Measurements from ENCODE around the gene CEACAM4.
"Not testable (repeated sequence)": the region's sequence is repeated elsewhere in the genome, so short reads cannot be mapped to it uniquely, and the experiment has no call there.

The CEACAM4 gene

DNA sequence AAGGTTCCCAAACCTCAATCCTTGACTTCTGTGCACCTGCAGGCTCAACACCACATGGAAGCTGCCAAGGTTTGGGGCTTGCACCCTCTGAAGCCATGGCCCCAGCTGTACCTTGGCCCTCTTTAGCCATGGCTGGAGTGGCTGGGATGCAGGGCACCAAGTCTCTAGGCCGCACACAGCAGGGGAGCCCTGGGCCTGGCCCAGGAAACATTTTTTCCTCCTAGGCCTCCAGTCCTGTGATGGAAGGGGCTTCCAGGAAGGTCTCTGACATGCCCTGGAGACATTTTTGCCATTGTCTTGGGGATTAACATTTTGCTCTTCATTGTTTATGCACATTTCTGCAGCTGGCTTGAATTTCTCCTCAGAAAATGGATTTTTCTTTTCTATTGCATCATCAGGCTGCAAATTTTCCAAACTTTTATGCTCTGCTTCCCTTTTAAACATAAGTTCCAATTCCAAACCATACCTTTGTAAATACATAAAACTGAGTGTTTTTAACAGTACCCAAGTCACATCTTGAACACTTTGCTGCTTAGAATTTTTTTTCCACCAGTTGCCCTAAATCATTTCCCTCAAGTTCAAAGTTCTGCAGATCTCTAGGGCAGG lies 44.2 kb downstream of the CEACAM4 start:
- not testable (repeated sequence) for DNase-seq

GRCh38 chr19:41581068-41581467 lies 45.8 kb downstream of the CEACAM4 start:
- DNase-seq = not testable (repeated sequence)

- no peak for DNase-seq
Observed at GRCh38 chr19:41578886-41579285, 48.0 kb downstream of the CEACAM4 start.

DNA sequence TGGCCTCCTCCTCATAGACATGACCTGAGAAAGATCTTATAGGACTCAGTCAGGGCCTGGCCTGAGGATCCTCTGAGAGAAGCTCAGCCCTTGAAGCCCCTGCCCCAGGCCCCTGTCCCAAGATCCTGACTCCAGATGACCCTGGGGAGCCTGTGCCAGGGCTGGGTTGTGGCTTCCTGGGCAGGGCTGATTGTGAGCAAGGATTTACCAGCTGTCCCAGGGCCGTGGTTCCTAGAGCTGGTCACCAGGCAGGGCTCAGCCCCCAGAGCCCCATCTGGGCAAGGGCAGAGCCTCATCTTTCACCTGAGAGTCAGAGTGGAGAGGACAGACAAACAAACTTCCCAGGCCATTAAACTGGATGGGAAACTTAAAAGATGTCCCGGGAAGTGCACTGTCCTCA lies 49.0 kb downstream of the CEACAM4 start:
- no peak for DNase-seq

GRCh38 chr19:41577144-41577830 lies 49.6 kb downstream of the CEACAM4 start:
- DNase-seq = no peak

DNA sequence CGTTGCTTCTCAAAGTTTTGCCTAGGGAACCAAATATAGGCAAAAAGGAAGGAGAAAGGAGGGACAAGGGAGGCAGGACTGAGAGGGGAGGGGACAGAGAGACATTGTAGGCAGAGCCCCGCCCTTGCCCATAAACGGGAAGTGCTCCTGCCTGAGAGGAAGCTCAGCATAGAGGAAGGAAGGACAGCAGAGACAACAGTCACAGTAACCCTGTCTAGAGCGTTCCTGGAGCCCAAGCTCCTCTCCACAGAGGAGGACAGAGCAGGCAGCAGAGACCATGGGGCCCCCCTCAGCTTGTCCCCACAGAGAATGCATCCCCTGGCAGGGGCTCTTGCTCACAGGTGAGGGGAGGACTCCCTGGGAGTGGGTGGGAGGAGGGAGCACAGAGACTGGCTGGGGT lies 50.9 kb downstream of the CEACAM4 start, which contains the start of gene CEACAM21:
TSS of gene CEACAM21 (plus strand) at position 169 of the 400 bp plus-strand sequence. CDS start at position 278, 109 bp downstream.
- DNase-seq = peak; percentile 70

DNA sequence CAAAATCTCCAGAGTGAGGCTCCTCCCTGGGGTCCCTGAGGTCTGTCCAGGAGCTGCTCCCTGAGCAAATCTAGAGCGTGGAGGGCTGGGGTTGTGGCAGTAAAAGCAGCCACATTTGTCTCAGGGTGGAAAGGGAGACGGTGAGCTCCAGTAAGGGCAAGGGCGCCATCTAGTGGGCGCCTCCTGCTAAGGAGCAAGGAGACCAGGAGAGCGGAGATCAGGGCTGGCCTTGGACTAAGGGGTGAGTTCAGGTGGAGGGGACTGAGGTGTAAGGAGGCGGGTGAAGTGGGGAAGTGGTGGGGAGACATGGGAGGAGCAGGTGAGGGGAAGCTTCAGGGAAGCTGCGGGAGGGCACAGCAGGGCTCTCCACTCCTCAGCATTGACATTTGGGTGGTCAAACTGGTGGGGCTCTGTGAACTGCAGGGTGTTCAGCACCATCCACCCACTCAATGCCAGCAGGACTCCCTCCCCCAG lies 56.2 kb downstream of the CEACAM4 start:
- DNase-seq = peak; percentile 86

DNA sequence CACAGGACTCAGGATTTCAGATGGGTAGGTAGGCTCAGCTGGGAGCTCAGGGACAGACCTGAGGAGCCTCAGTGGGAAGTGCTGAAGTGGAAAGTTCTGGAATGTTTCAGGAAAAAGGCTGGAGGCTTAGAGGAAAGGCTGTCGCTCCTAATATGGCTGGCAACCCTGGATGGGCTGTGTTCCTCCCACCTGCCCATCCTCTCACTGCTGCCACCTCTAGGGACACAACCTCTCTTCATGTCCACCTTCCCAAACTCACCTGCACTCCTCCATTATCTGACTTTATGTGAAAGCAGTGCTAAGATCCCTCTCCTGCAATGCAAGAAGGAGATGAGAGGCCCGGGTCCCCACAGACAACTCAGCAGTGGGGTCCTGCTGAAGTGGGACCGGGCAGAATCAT lies 56.7 kb downstream of the CEACAM4 start:
- no peak for DNase-seq

- DNase-seq = no peak
Observed at GRCh38 chr19:41569481-41570150, 57.3 kb downstream of the CEACAM4 start.

Data from activated CD4-positive, alpha-beta T cell treated with anti-CD3 and anti-CD28 coated beads, Interleukin-2, amount 50 U/mL, for 16 hours (primary cell).